ENCODE measurements around the gene KLC1.

The KLC1 gene

GRCh38 chr14:103735815-103736545 lies 107.0 kb downstream of the KLC1 start:
- DNase-seq (ENCODE audit: low read depth) = no peak

- DNase-seq (ENCODE audit: low read depth) = no peak
Observed at GRCh38 chr14:103736546-103737431, 107.8 kb downstream of the KLC1 start.

- DNase-seq (ENCODE audit: low read depth) = no peak
Observed at GRCh38 chr14:103737432-103738045, 108.5 kb downstream of the KLC1 start.

- no peak for DNase-seq (ENCODE audit: low read depth)
Observed at GRCh38 chr14:103738166-103738565, 109.2 kb downstream of the KLC1 start.

- DNase-seq (ENCODE audit: low read depth) = no peak
Observed at GRCh38 chr14:103738701-103739451, 109.9 kb downstream of the KLC1 start.

GRCh38 chr14:103739466-103739792 lies 110.4 kb downstream of the KLC1 start:
- no peak for DNase-seq (ENCODE audit: low read depth)

- DNase-seq (ENCODE audit: low read depth) = no peak
Observed at GRCh38 chr14:103739793-103740501, 110.9 kb downstream of the KLC1 start.

GRCh38 chr14:103740991-103741689 lies 112.1 kb downstream of the KLC1 start:
- DNase-seq (ENCODE audit: low read depth) = no peak

- DNase-seq (ENCODE audit: low read depth) = no peak
Observed at GRCh38 chr14:103741876-103742275, 112.9 kb downstream of the KLC1 start.

- DNase-seq (ENCODE audit: low read depth) = no peak
Observed at GRCh38 chr14:103742499-103743255, 113.7 kb downstream of the KLC1 start.

GRCh38 chr14:103743691-103744090 lies 114.7 kb downstream of the KLC1 start:
- no peak for DNase-seq (ENCODE audit: low read depth)

GRCh38 chr14:103744621-103745395 lies 115.8 kb downstream of the KLC1 start:
- no peak for DNase-seq (ENCODE audit: low read depth)

- no peak for DNase-seq (ENCODE audit: low read depth)
Observed at GRCh38 chr14:103745424-103745823, 116.4 kb downstream of the KLC1 start.

GRCh38 chr14:103746701-103747100 lies 117.7 kb downstream of the KLC1 start:
- DNase-seq (ENCODE audit: low read depth) = no peak

GRCh38 chr14:103748534-103748857 lies 119.5 kb downstream of the KLC1 start:
- peak; percentile 13 for DNase-seq (ENCODE audit: low read depth)

GRCh38 chr14:103749452-103749851 lies 120.4 kb downstream of the KLC1 start:
- DNase-seq (ENCODE audit: low read depth) = no peak

- no peak for DNase-seq (ENCODE audit: low read depth)
Observed at GRCh38 chr14:103749860-103750259, 120.8 kb downstream of the KLC1 start.

Measured in stimulated activated CD4-positive, alpha-beta T cell treated with anti-CD3 and anti-CD28 coated beads, Interleukin-2, amount 100 ng/mL, for 4 hours (primary cell).